GM23248 (cell line): Measurements from ENCODE around the gene GALNT1.

Experiments
- EZH2 ChIP-seq: fragments of 200-600 bp; sonication (generic); IDR thresholded peaks from 2 replicates; pipeline ENCODE4 v1.6.1; 2018; ENCODE audit warnings: antibody characterized with exemption, mild to moderate bottlenecking; ENCODE audit not compliant: insufficient read depth, poor library complexity, severe bottlenecking
- EZH2phosphoT487 ChIP-seq: fragments of 200-600 bp; sonication (generic); IDR thresholded peaks from 2 replicates; pipeline ENCODE4 v1.6.1; 2018; ENCODE audit warnings: antibody characterized with exemption, moderate library complexity, mild to moderate bottlenecking, low read depth; ENCODE audit not compliant: insufficient read depth

DNA sequence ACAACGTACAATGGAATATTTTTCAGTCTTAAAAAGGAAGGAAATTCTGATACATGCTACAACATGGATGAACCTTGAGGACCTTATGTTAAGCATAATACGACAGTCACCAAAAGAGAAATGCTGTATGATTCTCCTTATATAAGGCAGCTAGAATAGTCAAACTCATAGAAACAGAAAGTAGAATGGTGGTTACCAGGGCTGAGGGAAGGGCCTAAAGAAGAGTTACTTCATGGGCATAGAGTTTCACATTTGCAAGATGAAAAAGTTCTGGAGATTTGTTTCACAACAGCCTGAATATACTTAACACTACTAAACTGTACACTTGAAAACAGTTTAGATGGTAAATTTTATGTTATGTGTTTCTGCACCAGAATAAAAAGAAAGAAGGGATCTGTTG is 113.3 kb downstream of the GALNT1 start:
- TF ChIP-seq EZH2 (no peak), EZH2phosphoT487 (no peak)
